Upper lobe of left lung (tissue), 4 donors: ENCODE data around the gene ADGRF4.

Source experiments
- CTCF ChIP-seq, 6 experiments: fragments of 450-650 bp in 4 of 6; fragments of 200-600 bp in 2 of 6; sonication (generic) in 2 of 6; IDR thresholded peaks; one replicate each; pipeline ENCODE4 v1.5.1; 2016 to 2019; ENCODE audit warnings: antibody characterized with exemption in 6 of 6
- POLR2A ChIP-seq, 4 donors: fragments of 450-650 bp; IDR thresholded peaks; one replicate each; pipeline ENCODE4 v1.5.1; 2016 to 2017; ENCODE audit warnings: antibody characterized with exemption in 4 of 4, mild to moderate bottlenecking in 2 of 4
- POLR2AphosphoS5 ChIP-seq, 2 donors: sonication (generic); formaldehyde crosslinking; IDR thresholded peaks; one replicate each; pipeline ENCODE4 v1.5.1; 2017; ENCODE audit warnings: antibody characterized with exemption in 2 of 2

GRCh38 chr6:47653706-47654105 lies 44.7 kb upstream of the ADGRF4 start:
- TF ChIP-seq CTCF (IDR thresholded peaks at IDR 0.05) (no peak), POLR2A (IDR thresholded peaks at IDR 0.05) (no peak), POLR2AphosphoS5 (IDR thresholded peaks at IDR 0.05) (no peak)
